Stimulated activated CD8-positive, alpha-beta memory T cell treated with anti-CD3 and anti-CD28 coated beads, Interleukin-4, amount 100 ng/mL, for 24 hours (primary cell): Measurements from ENCODE around the gene CAMK2G.
"Not testable (repeated sequence)": the region's sequence is repeated elsewhere in the genome, so short reads cannot be mapped to it uniquely, and the experiment has no call there.

Experiments used
- DNase-seq: peaks from one replicate; pipeline ENCODE4 v3.0.0-alpha.2; 2020; ENCODE audit warnings: low read depth

CAMK2G gene

DNA sequence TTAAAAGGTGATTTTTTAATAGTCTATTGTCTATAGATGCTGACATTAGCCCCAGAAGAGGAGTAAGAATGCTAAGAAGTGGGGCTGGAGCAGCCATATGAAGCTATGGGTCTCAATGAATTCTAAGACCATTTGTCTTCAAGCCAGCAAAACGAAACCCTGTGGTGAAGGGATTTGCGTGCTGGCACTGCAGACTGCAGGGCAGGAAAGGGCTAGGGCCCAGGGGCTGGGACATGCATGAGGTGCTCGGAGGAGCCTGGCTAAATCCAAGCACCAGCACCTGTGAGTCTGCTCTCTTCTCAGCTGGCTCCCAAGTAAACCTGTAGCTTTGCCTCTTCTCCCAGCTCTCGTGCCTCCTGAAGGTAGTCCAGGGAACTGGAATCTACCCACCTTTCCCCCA lies 61.7 kb downstream of the CAMK2G start:
- DNase-seq: no peak

DNA sequence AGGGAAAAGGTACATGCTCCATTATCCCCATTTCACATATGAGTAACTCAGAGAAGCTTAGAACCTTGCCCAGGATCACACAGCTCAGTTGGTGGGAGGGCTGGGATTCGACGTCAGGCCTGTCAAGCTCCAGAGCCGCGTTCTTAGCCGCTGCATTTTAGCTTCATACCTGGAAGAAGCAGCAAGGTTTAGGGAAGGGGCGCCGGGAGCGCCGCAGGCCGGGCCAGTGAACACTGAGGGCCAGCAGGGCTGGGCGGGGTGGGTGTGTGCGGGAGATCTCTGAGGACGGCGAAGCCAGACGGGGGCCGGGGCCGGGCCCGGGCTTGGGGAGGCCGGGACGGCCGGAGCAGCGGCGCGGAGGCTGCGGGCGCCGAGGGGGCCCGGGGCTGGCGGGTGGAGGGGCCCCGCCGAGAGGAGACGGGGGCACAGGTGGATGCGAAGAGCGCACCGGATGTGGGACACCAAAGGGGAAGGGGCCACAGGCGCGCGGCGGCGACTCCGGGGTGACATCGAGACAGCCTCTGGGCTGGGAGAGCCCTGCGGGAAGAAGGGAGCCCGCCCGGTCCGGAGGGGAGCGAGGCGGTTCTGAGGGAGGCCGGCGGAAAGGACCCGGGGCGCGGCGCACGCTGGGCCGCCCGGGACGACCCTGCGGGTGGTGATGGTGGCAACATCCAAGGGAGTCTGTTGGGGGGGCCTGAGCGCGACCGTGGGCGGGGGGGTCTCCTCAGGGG lies 63.5 kb downstream of the CAMK2G start:
- peak; percentile 44 for DNase-seq

DNA sequence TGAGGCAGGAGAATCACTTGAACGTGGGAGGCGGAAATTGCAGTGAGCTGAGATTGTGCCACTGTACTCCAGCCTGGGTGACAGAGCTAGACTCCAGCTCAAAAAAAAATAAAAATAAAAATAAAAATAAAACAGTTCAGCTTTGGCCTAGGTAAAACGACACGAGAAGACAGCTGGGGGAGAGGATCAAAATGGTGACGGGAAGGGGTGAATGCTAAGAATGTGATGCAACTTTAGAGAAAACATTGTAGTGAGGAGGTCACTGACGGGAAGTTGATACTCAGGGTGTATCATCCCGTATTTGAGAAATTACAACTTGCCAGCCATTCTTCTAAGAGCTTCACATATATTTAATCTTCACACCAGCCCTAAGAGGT lies 64.0 kb downstream of the CAMK2G start:
- no peak for DNase-seq

DNA sequence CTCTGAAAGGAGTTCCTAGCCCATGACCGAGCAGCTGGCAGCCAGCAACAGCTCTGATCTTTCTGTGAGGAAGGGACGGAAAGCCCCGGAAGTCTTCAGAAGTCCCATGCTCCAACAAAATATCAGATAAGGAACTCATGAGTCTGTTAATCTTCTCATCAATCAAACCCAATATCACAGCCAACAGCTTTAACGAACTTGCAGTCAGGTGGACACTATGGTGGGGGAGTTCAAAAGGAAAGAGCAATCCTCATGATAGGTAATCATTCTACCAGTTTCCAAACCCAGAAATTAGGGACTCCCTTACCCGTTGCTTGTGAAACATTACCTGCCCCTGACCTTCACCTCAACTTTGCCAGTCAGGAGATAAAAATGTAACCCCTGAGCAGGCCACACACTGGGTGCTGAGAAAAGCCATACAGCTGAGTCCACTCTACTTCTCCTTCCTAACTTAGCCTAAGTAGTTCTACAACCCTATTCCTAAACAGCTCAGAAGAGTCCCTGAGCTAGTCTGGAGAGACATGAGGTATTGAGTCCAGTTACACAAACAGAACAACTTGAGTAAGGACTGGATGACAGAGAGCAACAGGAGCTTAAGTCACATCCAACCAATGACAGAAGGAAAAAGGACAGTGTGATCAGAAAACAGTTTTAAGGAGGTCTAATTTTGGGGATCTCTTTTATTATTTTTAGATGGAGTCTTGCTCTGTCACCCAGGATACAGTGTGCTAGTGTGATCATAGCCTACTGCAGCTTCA lies 65.1 kb downstream of the CAMK2G start:
- no peak for DNase-seq

DNA sequence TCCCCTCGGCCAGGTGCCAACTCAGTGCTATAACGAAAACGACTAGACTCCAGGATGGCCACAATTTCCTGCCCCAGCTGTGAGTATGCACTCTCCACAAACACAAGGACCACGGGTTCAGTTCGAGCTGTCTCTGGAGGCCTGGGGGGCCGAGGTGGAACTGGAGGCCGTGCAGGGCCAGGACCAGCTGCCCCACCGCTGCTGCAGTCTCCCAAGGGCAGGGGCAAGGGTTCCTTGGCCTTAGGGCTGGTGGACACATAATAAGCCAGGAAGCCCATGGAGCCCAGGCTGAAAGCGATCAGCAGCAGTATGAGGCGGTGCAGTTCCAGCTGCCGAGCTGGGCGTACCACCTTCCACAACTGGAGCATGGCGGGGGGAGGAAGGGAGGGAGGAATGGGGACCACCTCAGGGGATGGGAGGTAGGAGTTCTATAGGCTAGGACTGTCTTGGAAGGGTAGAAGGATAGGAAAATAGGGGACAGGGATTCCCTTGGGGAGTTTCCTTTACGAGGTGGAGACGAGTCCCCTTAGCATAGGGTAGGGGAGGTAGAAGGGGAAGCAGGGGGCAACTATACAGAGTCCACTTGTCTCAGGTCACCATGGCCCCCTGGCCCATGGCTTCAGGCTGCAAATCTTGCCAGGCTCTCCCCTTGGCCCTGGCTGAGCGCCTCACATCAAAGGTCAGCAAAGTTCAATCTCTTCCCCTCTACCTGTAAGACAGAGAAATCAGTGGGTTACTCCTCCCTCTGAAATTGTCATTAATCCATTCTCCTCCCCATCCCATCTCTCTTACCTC lies 66.1 kb downstream of the CAMK2G start:
- no peak for DNase-seq

DNA sequence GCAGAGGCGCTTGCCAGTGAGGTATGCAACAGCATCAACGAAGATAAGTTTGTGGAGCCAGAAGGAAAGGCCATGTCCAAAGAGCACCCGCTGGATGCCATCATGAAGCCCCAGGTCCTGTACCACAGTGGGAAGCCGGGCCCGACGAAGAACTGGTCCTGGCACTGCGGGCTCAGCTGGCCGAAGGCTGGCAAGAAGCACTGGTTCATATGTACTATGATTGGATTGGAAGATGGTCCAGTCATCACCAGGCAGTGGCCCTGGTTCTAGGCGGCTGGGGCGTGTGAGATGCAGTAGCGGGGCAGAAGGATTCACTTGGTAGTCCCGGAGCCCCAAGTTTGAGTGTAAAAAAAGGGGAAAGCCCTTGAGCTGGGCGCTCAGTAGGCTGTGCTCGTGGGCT lies 66.9 kb downstream of the CAMK2G start:
- no peak for DNase-seq

DNA sequence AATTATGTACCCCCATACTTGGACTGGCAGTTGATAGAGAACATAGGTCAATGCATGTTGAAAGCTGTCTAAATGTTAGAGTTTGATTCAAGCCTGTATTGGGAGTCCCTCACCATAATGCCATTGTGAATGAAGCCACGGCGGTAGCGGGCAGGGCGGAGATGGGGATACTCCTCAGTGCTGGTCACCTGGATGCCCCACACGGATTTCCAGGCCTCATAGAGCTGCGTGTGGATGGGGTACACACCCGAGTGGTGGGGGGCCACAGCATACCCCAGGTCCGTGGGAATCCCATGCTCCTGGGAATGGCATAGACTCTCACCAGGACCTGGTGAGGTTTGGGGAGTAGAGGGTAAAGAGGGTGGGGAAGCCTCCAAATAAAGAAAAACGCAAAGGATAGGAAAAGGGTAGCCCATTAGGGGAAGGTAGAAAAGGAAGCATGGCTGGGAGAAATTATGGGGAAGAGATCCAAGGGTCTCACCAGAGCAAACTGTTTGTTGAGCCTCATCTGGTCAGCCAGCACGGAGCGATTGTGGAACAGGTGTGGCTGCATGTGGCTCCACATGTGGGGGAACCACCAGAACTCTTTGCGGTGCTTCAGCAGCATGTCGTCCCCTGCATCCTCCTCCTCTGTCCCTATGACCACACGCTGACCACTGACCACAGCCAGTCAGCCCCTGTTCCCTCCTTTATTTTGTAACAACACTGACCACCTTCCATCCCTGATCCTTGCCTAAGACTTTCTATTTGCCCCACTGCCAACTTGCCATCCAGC lies 68.0 kb downstream of the CAMK2G start:
- no peak for DNase-seq

DNA sequence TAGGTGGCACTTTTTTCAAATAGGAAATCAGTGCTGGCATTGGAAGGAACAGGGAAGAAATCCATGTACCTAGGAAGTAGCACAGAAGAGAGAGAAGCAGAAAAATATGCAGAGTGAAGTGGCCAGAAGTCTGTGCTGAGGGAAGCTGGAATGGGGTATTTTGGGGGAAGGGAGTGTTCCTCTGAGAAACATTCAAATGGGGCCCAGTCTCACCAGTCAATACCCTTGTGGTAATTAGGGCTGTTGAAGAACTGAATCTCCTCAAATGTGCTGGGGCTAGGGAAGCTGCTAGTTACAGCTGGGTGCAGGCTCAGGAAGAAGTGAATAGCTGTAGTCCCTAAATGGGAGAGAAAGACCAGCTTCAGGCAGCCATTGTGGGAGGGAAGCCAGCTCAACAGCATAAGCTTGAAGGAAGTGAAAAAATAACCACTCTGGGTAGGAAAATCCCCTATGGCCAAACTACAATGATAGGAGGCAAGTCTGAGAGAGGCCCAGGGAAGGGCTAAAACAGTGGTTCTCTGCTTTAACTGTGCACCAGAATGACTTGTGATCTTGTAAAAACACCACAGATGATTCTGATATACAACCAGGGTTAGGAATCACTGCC lies 70.6 kb downstream of the CAMK2G start:
- DNase-seq: no peak

DNA sequence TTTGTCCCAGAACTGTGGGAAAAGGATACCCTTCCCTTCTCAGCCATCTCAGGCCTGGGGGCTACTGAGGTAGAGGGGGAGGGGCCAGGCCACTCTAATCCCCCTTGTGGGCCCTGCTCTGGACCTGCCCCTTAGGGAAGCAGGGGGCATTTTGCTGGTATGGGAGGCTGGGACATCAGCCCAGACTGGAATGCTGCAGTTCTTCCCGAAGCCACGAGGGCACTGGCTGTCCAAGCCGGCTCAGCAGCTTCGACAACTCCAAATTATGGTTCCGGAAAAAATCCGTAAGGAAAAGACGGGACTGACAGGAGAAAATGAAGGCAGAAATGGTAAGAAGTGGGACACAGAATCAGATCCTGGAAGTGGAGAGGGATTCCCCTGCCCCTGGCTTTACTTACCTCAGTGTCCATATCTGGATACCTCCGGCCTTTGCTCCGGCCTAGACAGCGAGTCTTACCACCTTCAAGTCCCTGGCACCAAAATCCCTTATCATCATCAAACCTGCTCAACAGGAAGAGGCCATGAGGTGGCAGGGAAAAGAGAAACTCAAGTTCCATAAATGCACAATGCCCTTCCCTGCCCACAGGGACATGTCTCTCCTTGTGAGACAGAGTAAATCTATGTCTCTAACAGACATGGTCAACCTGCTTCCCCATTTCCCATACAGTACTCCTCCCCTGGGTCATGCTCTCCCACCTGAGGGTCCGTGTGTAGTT lies 71.9 kb downstream of the CAMK2G start:
- DNase-seq: no peak

DNA sequence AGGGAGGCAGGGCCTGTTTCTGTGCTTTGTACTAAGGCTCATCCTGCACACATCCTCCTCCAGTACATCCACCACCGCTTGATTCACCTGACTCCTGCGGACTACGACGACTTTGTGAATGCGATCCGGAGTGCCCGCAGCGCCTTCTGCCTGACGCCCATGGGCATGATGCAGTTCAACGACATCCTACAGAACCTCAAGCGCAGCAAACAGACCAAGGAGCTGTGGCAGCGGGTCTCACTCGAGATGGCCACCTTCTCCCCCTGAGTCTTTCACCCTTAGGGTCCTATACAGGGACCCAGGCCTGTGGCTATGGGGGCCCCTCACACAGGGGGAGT lies 73.1 kb downstream of the CAMK2G start:
- no peak for DNase-seq

DNA sequence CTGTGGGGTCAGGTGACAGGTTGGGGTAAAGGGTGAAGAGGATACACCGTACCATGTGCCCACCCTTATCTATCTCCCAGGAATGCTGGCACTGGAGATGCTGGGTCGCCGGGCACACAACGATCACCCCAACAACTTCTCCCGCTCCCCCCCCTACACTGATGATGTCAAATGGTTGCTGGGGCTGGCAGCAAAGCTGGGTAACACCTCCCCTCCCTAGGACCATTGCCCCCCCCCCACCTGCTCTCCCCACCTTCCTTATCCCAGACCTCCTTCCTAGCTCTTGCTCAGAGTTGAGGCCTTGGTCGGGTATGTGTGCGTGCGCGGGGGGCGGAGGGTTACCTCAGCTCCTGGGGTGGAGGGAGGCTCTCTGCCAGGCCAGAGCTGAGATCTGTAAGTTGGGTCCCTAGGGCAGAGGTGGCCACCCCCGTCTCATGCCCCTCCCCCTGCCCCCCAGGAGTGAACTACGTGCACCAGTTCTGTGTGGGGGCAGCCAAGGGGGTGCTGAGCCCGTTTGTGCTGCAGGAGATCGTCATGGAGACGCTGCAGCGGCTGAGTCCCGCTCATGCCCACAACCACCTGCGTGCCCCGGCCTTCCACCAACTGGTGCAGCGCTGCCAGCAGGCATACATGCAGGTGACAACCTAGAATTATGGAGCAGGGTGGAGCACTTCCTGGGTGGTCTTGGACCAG lies 73.6 kb downstream of the CAMK2G start:
- no peak for DNase-seq

DNA sequence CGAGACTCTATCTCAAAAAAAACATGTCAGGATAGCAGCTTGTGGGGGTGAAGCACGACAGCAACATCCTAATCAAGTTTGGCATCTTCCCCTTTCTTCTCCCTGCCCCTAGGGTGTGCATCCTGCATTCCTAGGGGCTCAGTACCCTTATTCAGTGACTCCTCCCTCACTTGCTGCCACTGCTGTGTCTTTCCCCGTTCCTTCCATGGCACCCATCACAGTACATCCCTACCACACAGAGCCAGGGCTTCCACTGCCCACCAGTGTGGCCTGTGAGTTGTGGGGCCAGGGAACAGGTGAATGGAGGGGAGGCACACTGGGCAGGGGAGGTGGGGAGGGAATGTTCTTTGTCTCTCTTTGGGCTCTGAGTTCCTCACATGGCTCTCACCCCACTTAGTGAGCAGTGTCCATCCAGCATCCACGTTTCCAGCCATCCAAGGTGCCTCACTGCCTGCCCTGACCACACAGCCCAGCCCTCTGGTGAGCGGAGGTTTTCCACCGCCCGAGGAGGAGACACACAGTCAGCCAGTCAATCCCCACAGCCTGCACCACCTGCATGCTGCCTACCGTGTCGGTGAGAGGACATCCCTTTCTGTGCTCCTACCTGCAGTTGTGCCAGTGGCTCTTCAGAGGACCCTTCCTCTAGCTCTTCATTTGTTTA lies 74.3 kb downstream of the CAMK2G start:
- DNase-seq: no peak

DNA sequence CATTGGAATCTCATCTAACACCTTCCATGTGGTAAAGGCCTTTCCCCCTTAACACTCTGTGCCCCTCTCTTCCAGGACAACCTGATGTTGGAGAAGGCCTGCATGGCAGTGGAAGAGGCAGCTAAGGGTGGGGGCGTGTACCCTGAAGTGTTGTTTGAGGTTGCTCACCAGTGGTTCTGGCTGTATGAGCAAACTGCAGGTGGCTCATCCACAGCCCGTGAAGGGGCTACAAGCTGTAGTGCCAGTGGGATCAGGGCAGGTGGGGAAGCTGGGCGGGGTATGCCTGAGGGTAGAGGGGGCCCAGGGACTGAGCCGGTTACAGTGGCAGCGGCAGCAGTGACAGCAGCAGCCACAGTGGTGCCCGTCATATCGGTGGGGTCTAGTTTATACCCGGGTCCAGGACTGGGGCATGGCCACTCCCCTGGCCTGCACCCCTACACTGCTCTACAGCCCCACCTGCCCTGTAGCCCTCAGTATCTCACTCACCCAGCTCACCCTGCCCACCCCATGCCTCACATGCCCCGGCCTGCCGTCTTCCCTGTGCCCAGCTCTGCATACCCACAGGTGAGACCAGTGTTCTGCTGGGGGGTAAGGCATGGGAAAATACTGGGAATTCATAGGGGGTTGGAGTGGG lies 75.3 kb downstream of the CAMK2G start:
- no peak for DNase-seq

DNA sequence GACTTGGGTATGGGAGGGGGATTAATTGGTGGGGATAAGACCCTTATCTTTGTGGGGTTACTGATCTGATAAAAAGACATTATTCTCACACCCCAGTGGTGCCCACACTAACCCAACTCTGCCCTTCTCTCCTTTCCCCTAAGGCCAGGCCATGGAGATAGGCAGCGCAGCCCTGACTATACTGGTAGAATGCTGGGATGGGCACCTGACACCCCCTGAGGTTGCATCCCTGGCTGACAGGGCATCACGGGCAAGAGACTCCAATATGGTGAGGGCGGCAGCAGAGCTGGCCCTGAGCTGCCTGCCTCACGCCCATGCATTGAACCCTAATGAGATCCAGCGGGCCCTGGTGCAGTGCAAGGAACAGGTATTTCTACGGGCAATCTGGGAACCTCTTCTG lies 76.3 kb downstream of the CAMK2G start:
- DNase-seq: no peak

DNA sequence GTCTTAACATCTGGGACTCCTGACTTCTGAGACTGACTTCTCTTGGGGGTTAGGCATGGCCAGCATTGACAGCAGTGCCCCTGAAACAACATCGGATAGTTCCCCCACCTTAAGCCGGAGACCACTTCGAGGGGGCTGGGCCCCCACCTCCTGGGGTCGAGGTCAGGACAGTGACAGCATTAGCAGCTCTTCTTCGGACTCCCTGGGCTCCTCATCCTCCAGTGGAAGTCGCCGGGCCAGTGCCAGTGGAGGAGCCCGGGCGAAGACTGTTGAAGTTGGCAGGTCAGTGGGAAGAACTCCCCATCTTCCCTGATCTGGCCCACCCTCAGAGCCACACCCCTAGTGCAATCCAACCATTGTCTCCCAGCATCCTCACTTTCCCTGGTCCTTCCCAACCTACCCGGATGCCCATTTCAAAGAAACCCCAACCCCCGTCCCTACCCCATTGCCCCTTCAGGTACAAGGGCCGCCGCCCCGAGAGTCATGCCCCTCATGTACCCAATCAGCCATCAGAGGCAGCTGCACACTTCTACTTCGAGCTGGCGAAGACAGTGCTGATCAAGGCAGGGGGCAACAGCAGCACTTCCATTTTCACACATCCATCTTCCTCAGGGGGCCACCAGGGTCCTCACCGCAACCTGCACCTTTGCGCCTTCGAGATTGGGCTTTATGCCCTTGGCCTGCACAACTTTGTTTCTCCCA lies 76.9 kb downstream of the CAMK2G start:
- DNase-seq: no peak

DNA sequence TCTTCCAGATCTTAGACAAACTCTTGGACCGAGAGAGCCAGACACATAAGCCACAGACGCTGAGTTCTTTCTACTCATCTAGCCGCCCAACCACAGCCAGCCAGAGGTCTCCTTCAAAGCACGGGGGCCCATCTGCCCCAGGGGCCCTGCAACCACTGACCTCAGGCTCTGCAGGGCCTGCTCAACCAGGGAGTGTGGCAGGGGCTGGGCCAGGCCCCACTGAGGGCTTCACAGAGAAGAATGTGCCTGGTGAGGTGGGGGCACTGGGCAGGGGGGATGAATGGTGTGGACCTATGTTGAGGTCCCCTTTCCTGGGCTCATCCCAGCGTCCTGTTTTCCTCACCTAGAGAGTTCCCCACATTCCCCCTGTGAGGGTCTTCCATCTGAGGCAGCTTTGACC lies 77.6 kb downstream of the CAMK2G start:
- no peak for DNase-seq

DNA sequence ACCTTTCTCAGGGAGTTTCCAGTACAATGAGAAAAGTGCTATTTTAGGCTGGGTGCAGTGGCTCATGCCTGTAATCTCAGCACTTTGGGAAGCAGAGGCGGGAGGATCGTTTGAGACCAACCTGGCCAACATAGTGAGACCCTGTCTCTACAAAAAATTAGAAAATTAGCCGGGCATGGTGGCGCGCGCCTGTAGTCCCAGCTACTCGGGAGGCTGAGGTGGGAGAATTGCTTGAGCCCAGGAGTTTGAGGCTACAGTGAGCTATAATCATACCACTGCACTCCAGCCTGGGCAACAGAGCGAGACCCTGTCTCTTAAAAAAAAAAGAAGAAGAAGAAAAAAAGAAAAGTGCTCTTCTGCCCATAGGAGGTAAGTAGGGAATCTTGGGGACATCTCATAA lies 78.3 kb downstream of the CAMK2G start:
- DNase-seq: not testable (repeated sequence)

DNA sequence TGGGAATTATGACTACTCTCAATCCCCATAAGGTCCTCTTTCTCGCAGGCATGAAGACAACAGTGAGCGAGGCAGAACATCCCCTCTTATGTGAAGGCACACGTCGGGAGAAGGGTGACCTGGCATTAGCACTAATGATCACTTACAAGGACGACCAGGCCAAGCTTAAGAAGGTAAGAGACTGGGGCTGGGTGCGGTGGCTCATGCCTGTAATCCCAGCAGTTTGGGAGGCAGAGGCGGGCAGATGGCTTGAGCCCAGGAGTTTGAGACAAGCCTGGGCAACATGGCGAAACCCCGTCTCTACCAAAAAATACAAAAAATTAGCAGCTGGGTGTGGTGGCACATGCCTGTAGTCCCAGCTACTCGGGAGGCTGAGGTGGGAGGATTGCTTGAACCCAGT lies 78.9 kb downstream of the CAMK2G start:
- not testable (repeated sequence) for DNase-seq

DNA sequence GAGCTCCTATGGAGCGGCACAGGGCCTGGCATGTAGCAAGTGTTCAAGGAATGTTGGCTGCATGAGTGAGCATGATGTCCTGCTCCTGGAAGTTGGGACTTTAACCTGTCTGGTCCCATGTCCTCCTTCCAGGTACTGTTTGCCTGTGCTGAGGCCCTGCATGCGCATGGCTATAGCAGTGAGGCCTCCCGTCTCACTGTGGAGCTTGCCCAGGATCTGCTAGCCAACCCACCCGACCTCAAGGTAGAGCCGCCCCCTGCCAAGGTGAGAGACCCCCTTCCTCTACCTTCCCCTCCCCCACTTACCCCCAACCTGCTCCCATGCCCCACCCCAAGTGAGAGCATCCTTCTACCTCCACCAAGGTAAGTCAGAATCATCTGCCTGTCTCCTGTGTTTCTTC lies 80.9 kb downstream of the CAMK2G start:
- DNase-seq: no peak
